ENCODE data around the gene FOXO3. TPM values are rescaled to one million over a fixed set of nuclear protein-coding genes. Genes with fewer than 3 reads are reported as not detected.

Gene FOXO3
- total and polyA plus RNA-seq, 2 of the 13 experiments (the other 11 are each of a cell fraction or from before 2014, with no cell fraction given), result 16.0 to 22.5 TPM

- TF ChIP-seq CSRNP2 (CRISPR knock-in tag; conservative IDR thresholded peaks at IDR 0.05; ENCODE audit: low read depth) (no peak), ZBTB7A (CRISPR knock-in tag; IDR thresholded peaks at IDR 0.05) (no peak), ZC3H4 (CRISPR knock-in tag; IDR thresholded peaks at IDR 0.05; ENCODE audit: borderline replicate concordance) (no peak), BCL6 (CRISPR knock-in tag; IDR thresholded peaks at IDR 0.05) (peak; percentile 27; the same call in 1 of the 2 replicates), ZNF101 (CRISPR knock-in tag; IDR thresholded peaks at IDR 0.05; ENCODE audit: borderline replicate concordance, low read depth) (no peak), GLI4 (CRISPR knock-in tag; IDR thresholded peaks at IDR 0.05; ENCODE audit: borderline replicate concordance) (no peak), HMGA1 (CRISPR knock-in tag; conservative IDR thresholded peaks at IDR 0.05) (no peak), MBD4 (IDR thresholded peaks at IDR 0.05; ENCODE audit: borderline replicate concordance, low read length) (no peak), GATAD2A (CRISPR knock-in tag; IDR thresholded peaks at IDR 0.05) (peak; percentile 35; the same call in 1 of the 2 replicates), ZNF501 (CRISPR knock-in tag; IDR thresholded peaks at IDR 0.05) (no peak), ZNF10 (CRISPR knock-in tag; IDR thresholded peaks at IDR 0.05; ENCODE audit: borderline replicate concordance, low read depth) (no peak), ZNF746 (CRISPR knock-in tag; IDR thresholded peaks at IDR 0.05) (no peak), LCORL (IDR thresholded peaks at IDR 0.05) (no peak), LCORL (CRISPR knock-in tag; IDR thresholded peaks at IDR 0.05) (0 out of 2 replicates have a peak, but pooled peaks have one; percentile 34), PHF5A (CRISPR knock-in tag; IDR thresholded peaks at IDR 0.05; ENCODE audit: low read depth, unreplicated experiment) (no peak), ETV6 (CRISPR knock-in tag; conservative IDR thresholded peaks at IDR 0.05) (no peak), SP1 (IDR thresholded peaks at IDR 0.05) (no peak), SP1 (CRISPR knock-in tag; IDR thresholded peaks at IDR 0.05) (no peak), ZSCAN31 (CRISPR knock-in tag; IDR thresholded peaks at IDR 0.05; ENCODE audit: low read depth) (no peak), REPIN1 (CRISPR knock-in tag; IDR thresholded peaks at IDR 0.05; ENCODE audit: borderline replicate concordance, low read depth) (peak; percentile 20; the same call in 1 of the 2 replicates), ZBTB4 (CRISPR knock-in tag; IDR thresholded peaks at IDR 0.05; ENCODE audit: borderline replicate concordance) (no peak), MIXL1 (CRISPR knock-in tag; IDR thresholded peaks at IDR 0.05) (no peak)
- TF ChIP-seq, protein P1, sequence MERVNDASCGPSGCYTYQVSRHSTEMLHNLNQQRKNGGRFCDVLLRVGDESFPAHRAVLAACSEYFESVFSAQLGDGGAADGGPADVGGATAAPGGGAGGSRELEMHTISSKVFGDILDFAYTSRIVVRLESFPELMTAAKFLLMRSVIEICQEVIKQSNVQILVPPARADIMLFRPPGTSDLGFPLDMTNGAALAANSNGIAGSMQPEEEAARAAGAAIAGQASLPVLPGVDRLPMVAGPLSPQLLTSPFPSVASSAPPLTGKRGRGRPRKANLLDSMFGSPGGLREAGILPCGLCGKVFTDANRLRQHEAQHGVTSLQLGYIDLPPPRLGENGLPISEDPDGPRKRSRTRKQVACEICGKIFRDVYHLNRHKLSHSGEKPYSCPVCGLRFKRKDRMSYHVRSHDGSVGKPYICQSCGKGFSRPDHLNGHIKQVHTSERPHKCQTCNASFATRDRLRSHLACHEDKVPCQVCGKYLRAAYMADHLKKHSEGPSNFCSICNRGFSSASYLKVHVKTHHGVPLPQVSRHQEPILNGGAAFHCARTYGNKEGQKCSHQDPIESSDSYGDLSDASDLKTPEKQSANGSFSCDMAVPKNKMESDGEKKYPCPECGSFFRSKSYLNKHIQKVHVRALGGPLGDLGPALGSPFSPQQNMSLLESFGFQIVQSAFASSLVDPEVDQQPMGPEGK (CRISPR knock-in tag; IDR thresholded peaks at IDR 0.05), result no peak
- TF ChIP-seq, protein P2, sequence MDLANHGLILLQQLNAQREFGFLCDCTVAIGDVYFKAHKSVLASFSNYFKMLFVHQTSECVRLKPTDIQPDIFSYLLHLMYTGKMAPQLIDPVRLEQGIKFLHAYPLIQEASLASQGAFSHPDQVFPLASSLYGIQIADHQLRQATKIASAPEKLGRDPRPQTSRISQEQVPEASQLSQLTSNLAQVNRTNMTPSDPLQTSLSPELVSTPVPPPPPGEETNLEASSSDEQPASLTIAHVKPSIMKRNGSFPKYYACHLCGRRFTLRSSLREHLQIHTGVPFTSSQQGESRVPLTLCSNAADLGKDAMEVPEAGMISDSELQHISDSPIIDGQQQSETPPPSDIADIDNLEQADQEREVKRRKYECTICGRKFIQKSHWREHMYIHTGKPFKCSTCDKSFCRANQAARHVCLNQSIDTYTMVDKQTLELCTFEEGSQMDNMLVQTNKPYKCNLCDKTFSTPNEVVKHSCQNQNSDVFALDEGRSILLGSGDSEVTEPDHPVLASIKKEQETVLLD (CRISPR knock-in tag; IDR thresholded peaks at IDR 0.05; ENCODE audit: low read depth), result no peak
Observed at GRCh38 chr6:108714101-108714765, 153.5 kb downstream of the FOXO3 start (continued).
